ENCODE results near the gene SLC19A1.

SLC19A1 gene

GRCh38 chr21:45557616-45558043 is 15.4 kb upstream of the SLC19A1 start:
- DNase-seq (ENCODE audit: low read depth in 2 of 2) = no peak
- H3K4me3 ChIP-seq (replicated peaks in 1 of 2; ENCODE audit: low read depth in 2 of 2, low read length in 2 of 2) = no peak overlapping the region
- no peak for TF ChIP-seq CTCF (IDR thresholded peaks at IDR 0.05; ENCODE audit: low read depth, low read length)

- DNase-seq (ENCODE audit: low read depth in 2 of 2) = peak in 1 of 2 donors; percentile 32
- no peak overlapping the region for H3K4me3 ChIP-seq (replicated peaks in 1 of 2; ENCODE audit: low read depth in 2 of 2, low read length in 2 of 2)
- TF ChIP-seq CTCF (IDR thresholded peaks at IDR 0.05; ENCODE audit: low read depth, low read length) = no peak
These were observed 14.7 kb upstream of the SLC19A1 start for GRCh38 chr21:45556645-45557615.

- TF ChIP-seq CTCF (IDR thresholded peaks at IDR 0.05; ENCODE audit: low read depth, low read length) = no peak
- no peak for DNase-seq (ENCODE audit: low read depth in 2 of 2)
- H3K4me3 ChIP-seq (replicated peaks in 1 of 2; ENCODE audit: low read depth in 2 of 2, low read length in 2 of 2) = peak overlapping the region in 1 of 2 donors; percentile 52
These were observed 14.0 kb upstream of the SLC19A1 start for GRCh38 chr21:45556302-45556644.

- DNase-seq (ENCODE audit: low read depth in 2 of 2) = peak; percentile 82 to 90
- H3K4me3 ChIP-seq (replicated peaks in 1 of 2; ENCODE audit: low read depth in 2 of 2, low read length in 2 of 2) = peak overlapping the region; percentile 30 to 52
- TF ChIP-seq CTCF (IDR thresholded peaks at IDR 0.05; ENCODE audit: low read depth, low read length) = peak; percentile 98
These were observed 13.5 kb upstream of the SLC19A1 start for GRCh38 chr21:45555557-45556301.

- TF ChIP-seq CTCF (IDR thresholded peaks at IDR 0.05; ENCODE audit: low read depth, low read length) = no peak
- peak overlapping the region in 1 of 2 donors; percentile 52 for H3K4me3 ChIP-seq (replicated peaks in 1 of 2; ENCODE audit: low read depth in 2 of 2, low read length in 2 of 2)
- peak in 1 of 2 donors; percentile 58 for DNase-seq (ENCODE audit: low read depth in 2 of 2)
These were observed 13.0 kb upstream of the SLC19A1 start for GRCh38 chr21:45555251-45555556.

- DNase-seq (ENCODE audit: low read depth in 2 of 2) = peak; percentile 71 to 76
- TF ChIP-seq CTCF (IDR thresholded peaks at IDR 0.05; ENCODE audit: low read depth, low read length) = peak; percentile 63
- H3K4me3 ChIP-seq (replicated peaks in 1 of 2; ENCODE audit: low read depth in 2 of 2, low read length in 2 of 2) = peak overlapping the region; percentile 58 to 64
These were observed 12.4 kb upstream of the SLC19A1 start for GRCh38 chr21:45554477-45555175.
